Activated T-helper 1 cell treated with anti-CD3 and anti-CD28 coated beads, Interleukin-2, amount 50 U/mL, for 16 hours (primary cell): ENCODE measurements around the gene GK2.

Source experiments
- DNase-seq, 2 donors: peaks; one replicate each; pipeline ENCODE4 v3.0.0-alpha.2; 2020; ENCODE audit warnings: low read depth in 1 of 2, low spot score in 1 of 2

Gene GK2

GRCh38 chr4:79408063-79408462 is at the start of gene GK2:
Gene GK2, minus strand, starts transcription at chr4:79408228. Its CDS starts 28 bp downstream, at chr4:79408200.
- no peak for DNase-seq

GRCh38 chr4:79455216-79455615 is 47.2 kb upstream of the GK2 start:
- DNase-seq, result no peak

GRCh38 chr4:79454656-79455055 is 46.6 kb upstream of the GK2 start:
- no peak for DNase-seq

GRCh38 chr4:79450053-79450452 is 42.0 kb upstream of the GK2 start:
- DNase-seq, result no peak

GRCh38 chr4:79446145-79446544 is 38.1 kb upstream of the GK2 start:
- DNase-seq, result no peak

- DNase-seq, result no peak
These were observed 37.3 kb upstream of the GK2 start for GRCh38 chr4:79445371-79445781.

- no peak for DNase-seq
These were observed 34.4 kb upstream of the GK2 start for GRCh38 chr4:79442422-79442821.

GRCh38 chr4:79439489-79439888 is 31.5 kb upstream of the GK2 start:
- DNase-seq, result no peak

GRCh38 chr4:79431839-79432238 is 23.8 kb upstream of the GK2 start:
- DNase-seq, result no peak

- DNase-seq, result no peak
These were observed 21.3 kb upstream of the GK2 start for GRCh38 chr4:79429113-79429903.

GRCh38 chr4:79426989-79427388 is 19.0 kb upstream of the GK2 start:
- no peak for DNase-seq

- DNase-seq, result no peak
These were observed 17.6 kb upstream of the GK2 start for GRCh38 chr4:79425586-79425985.

GRCh38 chr4:79421483-79421882 is 13.5 kb upstream of the GK2 start:
- DNase-seq, result no peak

GRCh38 chr4:79413886-79414285 is 5.9 kb upstream of the GK2 start:
- DNase-seq, result no peak

GRCh38 chr4:79413032-79413885 is 5.2 kb upstream of the GK2 start:
- DNase-seq, result no peak

- DNase-seq, result no peak
These were observed 3.4 kb downstream of the GK2 start for GRCh38 chr4:79404666-79405065.

- DNase-seq, result no peak
These were observed 4.7 kb downstream of the GK2 start for GRCh38 chr4:79403356-79403755.

- no peak for DNase-seq
These were observed 5.6 kb downstream of the GK2 start for GRCh38 chr4:79402332-79402851.

- DNase-seq, result no peak
These were observed 9.0 kb downstream of the GK2 start for GRCh38 chr4:79399076-79399475.

- DNase-seq, result no peak
These were observed 10.1 kb downstream of the GK2 start for GRCh38 chr4:79397951-79398350.

GRCh38 chr4:79396794-79397193 is 11.2 kb downstream of the GK2 start:
- DNase-seq, result no peak

- no peak for DNase-seq
These were observed 12.2 kb downstream of the GK2 start for GRCh38 chr4:79395841-79396240.
